LHCN-M2 (cell line): Measurements from ENCODE around the gene CTRB1. TPM values are rescaled to one million over a fixed set of nuclear protein-coding genes. Genes with fewer than 3 reads are reported as not detected.
"Not testable (repeated sequence)": the region's sequence is repeated elsewhere in the genome, so short reads cannot be mapped to it uniquely, and the experiment has no call there.

Source experiments
- DNase-seq: peaks from one replicate; pipeline ENCODE4 v3.0.0-alpha.2; 2012; ENCODE audit warnings: low read depth
- total RNA-seq: library from RNA; depleted of rRNA; stranded (reverse); fragments of >200 nt; gene quantifications from 2 replicates; pipeline ENCODE4 v1.2.3, GENCODE V29; 2014

CTRB1 gene
- total RNA-seq, 1 experiment from 2014 or later, result not detected

GRCh38 chr16:75204410-75204758 is 14.4 kb upstream of the CTRB1 start:
- no peak for DNase-seq

DNA sequence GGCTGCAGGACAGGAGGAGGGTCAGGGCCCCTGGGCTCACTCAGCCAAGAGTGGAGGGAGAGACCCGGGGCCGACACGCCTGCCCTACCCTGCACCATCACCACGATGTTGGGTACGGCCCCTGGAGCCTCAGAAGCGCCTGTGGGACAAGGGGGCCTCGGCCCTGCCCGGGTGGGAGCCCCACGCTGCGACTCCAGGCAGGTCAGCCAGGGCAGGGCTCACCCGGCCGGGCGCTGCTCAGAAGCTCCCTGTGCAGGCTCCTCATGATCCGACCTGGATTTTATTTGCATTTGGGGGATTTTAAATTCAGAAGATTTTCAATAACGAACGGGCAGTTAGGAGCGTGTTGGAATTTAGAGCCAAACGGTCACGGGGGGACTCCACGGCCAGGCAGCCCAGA is 13.9 kb upstream of the CTRB1 start:
- DNase-seq, result not testable (repeated sequence)

GRCh38 chr16:75205438-75205837 is 13.3 kb upstream of the CTRB1 start:
- not testable (repeated sequence) for DNase-seq

DNA sequence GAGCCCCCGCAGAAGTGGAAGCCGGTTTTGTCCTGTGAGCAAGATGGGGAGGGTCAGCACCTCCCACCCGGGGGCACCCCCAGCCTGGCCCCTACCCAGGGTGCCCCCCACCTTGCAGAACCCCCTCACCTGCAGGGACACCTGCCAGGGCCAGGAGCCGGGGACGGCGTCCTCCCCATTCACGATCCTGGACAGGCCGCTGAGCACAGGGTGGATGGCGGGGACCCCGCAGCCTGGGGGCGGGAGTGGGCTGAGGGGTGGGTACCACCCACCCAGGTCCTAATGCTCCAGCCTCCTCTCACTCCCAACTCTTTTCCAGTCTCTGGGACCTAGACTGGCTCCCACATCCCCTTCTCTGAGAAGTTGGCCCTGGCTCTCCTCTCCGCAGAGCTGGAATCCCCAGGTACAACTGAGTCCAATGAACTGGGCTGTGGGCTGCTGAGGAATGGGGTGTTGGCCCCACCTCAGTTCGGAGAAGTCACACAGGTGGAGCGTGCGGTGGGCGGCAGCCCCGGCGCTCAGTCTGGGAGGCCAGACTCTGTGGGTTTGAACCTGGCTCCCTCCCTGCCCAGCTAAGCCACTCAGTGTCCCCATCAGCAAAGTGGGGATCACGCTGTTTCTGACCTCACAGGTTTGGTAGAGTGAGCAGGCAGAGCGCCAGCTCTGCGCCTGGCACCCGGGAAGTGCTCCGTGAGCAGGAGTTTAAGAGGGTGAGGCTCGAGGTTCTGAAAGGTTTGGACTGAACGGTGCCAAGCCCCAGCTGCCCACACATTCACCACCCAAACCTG is 12.6 kb upstream of the CTRB1 start:
- not testable (repeated sequence) for DNase-seq

DNA sequence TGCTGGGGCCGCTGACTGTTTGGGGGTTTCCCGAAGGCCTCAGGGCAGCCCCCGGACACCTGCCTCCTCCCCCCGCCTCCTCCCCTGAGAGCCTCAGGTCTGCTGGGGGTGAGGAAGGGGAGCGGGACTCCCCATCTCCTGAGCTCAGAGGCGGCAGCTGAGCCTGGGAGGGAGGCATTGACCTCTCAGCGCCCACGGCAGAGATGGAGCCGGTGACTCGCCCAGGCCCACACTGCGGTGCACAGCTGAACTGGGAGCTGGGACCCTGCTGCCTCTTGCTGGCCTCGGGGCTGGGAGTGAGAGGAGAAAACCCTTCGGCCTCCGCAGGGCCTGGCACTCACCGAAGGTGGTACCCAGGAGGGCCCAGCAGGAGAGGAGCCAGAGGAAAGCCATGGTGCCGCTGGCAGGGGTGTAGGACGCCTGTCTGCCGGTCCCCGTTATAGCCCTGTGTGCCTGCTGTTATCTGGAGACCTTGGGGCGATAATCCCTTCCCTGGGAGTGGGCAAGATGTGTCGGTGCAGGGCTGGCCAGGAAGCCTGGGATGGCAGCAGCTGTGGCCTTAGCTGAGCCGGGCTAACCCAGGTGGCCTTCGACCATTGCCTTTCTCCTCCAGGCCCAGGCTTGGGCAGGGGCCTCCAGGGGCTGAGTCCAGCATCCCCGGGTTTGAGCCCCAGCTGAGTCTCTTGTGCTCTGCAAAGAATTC is 11.9 kb upstream of the CTRB1 start, which contains the start of gene CTRB2:
TSS of gene CTRB2 (minus strand) at position 413 of the 703 bp plus-strand sequence. CDS start at position 393, 20 bp downstream.
- DNase-seq, result no peak

- no peak for DNase-seq
These were observed 11.0 kb upstream of the CTRB1 start for GRCh38 chr16:75207831-75208230.

DNA sequence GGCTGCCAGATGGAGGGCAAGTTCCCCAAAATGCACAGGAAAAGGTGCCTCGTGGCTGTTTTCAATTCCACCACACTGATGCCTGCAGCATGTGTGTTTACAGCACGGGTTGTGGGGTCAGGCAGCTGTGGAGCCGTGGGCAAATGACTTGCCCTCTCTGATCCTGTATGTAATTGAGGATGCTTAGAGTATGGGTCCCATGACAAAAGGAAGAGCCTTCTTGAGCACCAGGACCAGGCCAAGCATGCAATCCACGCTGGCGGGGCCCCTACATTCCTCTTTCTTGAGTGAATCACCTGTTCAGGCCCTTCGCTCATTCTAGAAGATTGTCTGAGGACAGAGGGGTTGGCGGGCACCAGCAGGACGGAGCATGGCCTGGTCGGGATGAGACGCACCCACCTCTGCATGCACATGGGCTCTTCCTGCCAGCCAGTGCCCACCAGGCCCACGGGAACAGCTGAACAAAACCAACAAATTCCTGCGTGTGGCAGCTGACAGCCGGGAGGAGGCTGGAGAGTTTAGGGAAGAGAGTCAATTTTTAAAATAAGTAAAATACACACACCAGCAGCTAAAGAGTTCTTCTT is 10.5 kb upstream of the CTRB1 start:
- peak; percentile 63 for DNase-seq

DNA sequence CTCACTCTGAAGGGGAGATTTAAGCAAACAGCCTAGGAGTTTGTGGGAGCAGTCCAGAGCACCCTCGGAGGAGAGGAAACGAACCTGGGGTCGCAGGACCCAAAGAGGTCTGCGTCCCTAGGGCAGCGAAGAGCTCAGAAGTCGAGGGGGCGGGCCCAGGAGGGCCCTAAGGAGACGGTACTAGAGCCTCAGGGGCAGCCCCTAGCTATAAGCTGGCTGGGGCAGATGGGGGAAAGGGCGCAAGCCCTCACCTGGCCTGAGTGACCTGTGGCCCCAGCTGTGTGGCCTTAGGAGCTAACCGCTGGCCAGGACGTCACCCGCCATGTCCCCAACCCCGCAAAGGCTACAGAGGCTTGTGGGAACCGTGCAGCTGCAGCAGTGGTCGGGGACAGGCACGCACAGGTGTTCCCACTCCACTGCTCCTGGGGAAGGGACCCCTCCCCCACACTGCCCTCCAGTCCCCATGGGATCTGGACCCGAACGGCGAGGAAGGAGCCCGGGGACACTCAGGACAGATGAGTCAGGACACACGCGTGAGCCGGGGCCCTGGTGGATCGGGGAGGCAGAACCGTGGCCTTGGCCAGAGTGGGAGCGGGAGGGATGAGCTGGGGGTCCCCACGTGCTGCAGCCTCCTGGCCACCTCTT is 9.8 kb upstream of the CTRB1 start:
- DNase-seq, result no peak

GRCh38 chr16:75209514-75209913 is 9.3 kb upstream of the CTRB1 start:
- not testable (repeated sequence) for DNase-seq

GRCh38 chr16:75209944-75210343 is 8.8 kb upstream of the CTRB1 start:
- DNase-seq, result no peak

- not testable (repeated sequence) for DNase-seq
These were observed 7.5 kb upstream of the CTRB1 start for GRCh38 chr16:75211286-75211685.

DNA sequence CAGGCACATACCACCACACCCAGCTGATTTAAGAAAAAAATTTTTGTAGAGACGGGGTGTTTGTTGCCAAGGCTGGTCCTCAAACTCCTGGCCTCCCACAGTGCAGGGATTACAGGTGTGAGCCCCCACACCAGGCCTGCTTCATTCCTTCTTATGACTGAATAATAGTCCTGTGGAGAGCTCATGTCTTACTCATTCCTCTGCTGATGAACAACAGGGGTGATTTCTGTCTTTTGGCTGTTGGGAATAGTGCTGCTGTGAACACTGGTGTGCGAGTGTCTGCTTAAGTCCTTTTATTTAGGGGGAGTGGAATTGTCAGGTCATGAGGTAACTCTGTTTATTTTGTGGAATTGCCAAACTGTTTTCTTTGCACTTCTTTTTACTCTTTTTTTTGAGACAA is 2.7 kb upstream of the CTRB1 start:
- DNase-seq, result no peak

- DNase-seq, result no peak
These were observed 2.2 kb upstream of the CTRB1 start for GRCh38 chr16:75216576-75216975.

DNA sequence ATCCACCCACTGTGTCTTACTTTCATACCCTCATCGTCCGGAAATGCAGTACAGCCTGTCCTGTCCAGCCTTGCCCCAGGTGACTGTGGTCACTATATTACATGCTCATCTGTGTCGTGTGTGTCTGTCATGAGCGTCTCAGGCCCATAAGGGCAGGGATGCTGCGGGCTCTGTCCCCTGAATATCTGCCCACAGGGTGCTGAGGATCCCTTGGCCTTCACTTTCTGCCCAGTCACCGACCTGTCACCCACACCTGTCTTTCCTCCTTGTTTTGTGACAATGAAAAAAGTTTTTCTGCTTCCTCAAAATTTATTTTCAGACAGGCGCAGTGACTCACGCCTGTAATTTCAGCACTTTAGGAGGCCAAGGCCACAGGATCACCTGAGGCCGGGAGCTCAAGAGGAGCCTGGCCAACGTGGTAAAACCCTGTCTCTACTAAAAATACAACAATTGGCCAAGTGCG is 1.4 kb upstream of the CTRB1 start:
- DNase-seq, result no peak

DNA sequence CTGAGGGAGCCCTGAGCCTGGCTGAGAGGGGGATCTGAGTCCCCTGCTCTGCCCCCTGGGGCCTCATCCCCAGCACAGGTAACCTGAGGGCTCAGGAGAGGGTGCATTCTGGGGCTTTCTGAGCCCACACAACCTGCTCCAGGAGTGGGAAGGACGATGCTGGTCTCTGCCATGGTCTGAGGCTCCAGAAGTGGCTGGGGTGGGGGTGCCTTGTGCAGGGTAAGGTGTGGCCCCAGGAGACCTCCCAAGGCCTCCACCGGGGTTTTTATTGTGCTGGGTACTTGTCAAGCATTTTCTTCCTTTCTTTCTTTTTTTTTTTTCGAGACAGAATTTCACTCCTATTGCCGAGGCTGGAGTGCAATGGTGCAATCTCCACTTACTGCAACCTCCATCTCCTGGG is 300 bp downstream of the CTRB1 start:
- DNase-seq, result no peak

DNA sequence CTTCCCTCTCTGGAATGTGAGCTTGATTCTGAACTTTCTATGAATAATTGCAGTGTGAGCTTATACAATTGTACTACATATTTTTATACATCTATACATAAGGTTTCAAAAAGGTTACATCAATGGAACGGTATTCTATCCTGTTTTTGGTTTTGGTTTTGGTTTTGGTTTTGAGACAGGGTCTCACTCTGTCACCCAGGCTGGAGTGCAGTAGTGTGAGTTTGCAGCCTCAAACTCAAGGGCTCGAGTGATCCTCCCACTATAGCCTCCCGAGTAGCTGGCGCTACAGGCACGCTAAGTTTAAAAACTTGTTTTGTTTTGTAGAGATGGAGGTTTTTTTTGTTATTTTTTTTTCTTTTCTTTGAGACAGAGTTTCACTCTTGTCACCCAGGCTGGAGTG is 1.1 kb downstream of the CTRB1 start:
- DNase-seq, result no peak

DNA sequence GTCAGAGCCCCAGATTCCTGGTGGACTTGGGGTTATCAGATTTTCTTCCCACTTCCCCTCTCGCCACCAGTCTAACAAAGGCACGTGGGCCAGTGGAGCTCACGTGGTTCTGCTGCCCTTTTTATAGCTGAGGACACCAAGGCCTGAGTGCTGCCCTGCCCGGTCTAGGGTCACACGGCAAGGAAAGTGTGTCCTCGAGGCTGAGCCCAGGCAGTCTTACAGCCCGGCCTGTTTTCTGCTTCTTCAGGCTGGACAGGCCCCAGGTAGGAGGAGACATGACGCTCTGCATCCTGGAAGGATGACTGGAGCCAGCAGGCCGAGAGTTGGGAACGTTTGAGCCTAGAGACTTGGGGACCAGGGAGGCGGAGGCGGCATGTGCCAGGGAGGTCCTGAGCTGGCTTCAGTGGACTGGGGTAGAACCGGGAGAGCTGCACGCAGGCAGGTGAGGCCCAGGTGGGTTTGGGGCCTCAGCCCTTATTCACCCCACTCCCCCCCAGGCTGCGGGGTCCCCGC is 3.5 kb downstream of the CTRB1 start:
- no peak for DNase-seq

GRCh38 chr16:75223129-75223528 is 4.3 kb downstream of the CTRB1 start:
- not testable (repeated sequence) for DNase-seq

DNA sequence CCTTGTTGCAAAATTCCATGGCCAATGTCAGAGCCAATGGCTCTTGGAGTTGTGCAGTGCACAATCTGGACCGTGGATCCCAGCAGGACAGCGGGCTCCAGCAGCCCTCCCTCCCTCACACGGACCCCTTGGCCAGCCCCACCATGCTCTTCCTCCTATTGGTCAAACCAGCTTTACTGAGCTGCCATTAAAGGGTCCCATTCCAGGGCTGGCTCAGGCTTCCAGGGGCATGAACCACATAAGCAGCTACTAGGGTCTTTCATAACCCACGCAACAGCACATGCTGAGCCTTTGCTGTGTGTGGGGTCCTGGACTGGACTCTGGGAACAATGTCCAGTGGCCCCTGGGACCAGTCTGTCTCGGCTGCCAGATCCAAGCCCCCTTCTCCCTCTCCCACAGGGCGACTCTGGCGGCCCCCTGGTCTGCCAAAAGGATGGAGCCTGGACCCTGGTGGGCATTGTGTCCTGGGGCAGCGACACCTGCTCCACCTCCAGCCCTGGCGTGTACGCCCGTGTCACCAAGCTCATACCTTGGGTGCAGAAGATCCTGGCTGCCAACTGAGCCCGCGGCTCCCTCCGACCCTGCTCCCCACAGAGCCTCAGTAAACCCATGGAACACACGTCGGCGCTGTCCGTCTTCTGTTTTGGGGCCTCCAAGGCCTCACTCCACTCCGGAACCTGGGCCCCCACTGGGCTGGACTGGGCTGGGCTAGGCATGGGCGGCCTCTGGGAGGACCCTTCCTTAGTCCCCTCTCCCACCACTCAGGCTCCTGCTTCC is 5.7 kb downstream of the CTRB1 start:
- DNase-seq, result no peak

GRCh38 chr16:75225092-75225491 is 6.3 kb downstream of the CTRB1 start:
- no peak for DNase-seq
